GM12875 (cell line): ENCODE data around the gene PRR23E.

ENCODE experiments used
- H3K4me3 ChIP-seq: one replicate; pipeline ENCODE4 v1.5.1; 2011; ENCODE audit warnings: low read depth, low read length, control low read depth
- TF ChIP-seq, protein P1 (sequence below): IDR thresholded peaks from 2 replicates; pipeline ENCODE4 v1.5.1; 2011; ENCODE audit warnings: low read depth, mild to moderate bottlenecking, control low read depth, inconsistent platforms, low read length, moderate library complexity, borderline replicate concordance; ENCODE audit not compliant: insufficient read depth

Gene PRR23E

DNA sequence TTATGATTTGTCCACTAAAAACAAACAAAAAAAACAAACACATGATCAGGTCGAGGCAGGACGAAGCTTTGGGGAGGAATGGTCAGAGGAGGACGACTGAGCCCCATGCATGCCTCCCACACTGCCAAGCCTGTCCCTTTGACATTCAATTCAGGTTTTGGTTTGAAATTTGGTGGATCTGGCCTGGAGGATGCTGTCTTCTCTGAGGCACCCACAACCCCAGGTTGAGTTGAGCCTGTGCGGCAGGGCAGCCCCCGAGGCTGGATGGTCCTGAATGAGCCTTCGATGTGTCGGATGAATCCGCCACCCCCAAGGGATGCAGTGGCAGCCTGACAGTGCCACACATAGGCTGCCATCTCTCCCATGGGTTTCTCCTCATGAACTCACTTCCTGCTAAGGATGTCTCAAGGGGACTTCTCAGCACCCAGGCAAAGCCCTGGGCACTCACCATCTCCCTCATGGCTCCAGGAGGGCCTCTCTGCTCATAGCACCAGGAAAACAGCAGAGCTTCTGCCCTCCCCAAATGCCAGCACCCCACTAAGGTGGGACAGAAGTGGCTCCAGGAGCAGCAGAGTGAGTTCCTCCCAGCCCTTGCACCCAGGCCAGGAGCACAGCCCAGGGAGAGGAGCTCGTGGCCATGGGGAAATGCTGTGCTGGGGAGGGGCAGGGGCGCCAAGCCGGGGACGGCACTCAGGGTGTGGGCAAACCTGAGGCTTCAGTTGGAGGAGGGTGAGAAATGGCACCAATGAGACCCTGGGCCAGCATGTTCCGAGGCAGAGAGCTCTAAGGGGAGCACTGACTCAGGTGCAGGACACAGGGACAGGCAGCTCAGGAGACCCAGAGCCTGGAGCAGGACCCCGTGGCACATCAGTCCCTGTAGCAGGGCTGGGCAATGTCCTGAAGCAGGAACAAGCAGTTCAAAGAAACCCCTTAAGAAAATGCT is 18.5 kb downstream of the PRR23E start:
- TF ChIP-seq, protein P1, sequence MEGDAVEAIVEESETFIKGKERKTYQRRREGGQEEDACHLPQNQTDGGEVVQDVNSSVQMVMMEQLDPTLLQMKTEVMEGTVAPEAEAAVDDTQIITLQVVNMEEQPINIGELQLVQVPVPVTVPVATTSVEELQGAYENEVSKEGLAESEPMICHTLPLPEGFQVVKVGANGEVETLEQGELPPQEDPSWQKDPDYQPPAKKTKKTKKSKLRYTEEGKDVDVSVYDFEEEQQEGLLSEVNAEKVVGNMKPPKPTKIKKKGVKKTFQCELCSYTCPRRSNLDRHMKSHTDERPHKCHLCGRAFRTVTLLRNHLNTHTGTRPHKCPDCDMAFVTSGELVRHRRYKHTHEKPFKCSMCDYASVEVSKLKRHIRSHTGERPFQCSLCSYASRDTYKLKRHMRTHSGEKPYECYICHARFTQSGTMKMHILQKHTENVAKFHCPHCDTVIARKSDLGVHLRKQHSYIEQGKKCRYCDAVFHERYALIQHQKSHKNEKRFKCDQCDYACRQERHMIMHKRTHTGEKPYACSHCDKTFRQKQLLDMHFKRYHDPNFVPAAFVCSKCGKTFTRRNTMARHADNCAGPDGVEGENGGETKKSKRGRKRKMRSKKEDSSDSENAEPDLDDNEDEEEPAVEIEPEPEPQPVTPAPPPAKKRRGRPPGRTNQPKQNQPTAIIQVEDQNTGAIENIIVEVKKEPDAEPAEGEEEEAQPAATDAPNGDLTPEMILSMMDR: no peak
- H3K4me3 ChIP-seq: no peak overlapping the region

DNA sequence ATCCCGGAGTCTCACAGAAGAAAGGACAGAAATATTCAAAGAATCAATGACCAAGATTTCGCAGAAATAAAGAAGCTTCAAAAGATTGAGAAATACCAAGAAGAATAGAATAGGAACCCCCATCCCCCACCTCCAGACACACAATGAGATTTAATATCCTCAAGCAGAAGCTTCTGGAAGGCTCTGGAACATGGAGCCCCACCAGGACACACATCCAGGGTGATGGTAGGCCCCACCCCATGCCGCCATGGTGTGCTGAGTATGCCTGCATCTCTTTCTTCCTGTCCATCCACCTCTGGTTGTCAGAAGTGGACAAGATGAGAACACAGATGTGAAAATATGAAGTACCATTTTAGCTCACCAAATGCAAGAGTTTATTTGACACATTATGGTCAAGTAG is 19.3 kb downstream of the PRR23E start:
- TF ChIP-seq, protein P1: no peak
- no peak overlapping the region for H3K4me3 ChIP-seq

DNA sequence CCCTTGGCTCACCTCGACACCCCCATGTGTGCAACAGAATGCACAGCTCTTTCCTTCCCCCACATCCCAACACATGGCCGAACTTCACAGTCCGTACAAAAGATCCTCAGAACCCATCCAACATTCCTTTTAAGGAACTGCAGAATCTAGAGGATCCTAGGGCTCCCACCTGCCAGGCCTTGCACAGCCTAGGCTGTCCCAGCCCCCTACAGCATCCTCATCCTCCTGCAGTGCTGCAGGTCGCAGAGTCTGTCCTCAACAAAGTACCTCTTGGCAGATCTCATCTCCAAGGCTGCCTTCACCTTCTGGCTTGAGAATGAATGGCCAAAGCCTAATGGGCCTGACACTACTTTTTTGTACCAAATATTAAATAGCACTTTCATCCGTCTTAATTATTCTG is 19.8 kb downstream of the PRR23E start:
- TF ChIP-seq, protein P1: no peak
- H3K4me3 ChIP-seq: no peak overlapping the region

DNA sequence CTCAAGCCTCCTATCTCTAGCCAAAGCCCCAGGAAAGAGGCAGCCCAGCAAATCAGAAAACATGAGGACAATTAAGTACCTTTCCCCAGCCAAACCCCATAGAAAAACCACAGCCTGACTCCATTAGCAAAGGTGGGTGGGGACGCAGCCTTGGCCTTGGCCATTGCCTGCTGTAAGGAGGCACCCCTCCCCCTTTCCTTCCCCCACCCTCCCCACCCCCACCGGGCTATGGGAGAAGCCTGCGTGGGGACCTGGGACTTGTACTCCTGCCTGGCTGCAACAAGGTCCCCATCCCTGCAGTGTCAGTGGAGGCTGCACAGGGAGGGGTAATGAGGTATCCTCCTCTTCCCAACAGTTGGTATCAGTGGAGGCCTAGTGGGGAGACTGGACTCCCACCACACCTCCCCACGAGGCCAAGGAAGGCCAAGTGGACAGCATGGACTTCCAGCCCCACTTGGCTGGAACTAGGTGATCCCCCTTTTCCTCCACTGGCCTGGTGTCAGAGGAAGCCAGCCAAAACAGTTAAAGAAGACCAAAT is 20.5 kb downstream of the PRR23E start:
- TF ChIP-seq, protein P1: no peak
- no peak overlapping the region for H3K4me3 ChIP-seq

DNA sequence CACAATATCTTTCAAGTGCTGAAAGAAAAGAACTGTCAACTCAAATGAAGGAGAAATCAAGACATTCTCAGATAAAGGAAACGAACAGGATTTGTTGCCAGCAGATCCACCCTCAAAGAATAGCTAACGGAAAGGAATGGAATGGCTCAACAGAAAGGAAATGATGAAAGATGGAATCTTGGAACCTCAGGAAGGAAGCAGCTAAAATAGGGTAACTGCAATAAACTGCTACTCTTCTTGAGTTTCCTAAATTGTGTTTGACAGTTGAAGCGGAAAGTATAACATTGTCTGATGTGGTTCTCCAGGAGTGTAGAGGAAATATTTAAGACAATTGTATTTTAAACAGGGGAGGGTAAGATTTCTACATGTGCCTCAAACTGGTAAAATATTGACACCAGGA is 22.0 kb downstream of the PRR23E start:
- no peak overlapping the region for H3K4me3 ChIP-seq
- TF ChIP-seq, protein P1: no peak

DNA sequence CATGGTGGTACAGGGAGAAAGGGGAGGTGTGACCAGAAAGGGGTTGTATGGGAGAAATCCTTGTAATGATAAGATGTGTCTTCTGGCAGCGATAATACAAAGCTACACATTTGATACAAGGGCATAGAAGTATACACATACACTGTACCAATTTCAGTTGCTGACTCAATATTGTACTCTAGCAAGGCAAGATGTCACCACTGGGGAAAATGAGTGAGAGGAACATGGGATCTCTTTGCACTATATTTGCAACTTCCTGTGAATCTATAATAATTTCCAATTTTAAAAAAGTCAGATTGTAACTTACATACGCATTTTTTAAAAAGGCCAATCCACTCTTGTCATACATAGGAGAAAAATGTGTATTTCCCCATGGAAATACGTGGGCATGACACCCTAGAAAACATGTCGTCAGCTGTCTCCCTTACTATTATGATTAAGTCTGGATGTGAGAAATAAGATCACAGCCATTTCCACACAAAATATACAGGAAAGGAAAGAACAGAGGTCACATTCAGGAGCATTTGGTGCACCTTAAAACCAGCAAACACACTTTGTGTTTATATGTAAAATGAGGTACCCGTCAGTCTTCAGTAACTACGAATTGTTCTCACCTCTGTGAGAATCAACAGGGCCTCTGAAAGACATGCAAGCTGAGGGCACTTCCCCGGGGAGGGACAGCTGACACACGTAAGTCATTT is 22.9 kb downstream of the PRR23E start:
- H3K4me3 ChIP-seq: no peak overlapping the region
- TF ChIP-seq, protein P1: no peak
